Epithelial cell of esophagus (primary cell): ENCODE measurements around the gene PROC.
"Not testable (repeated sequence)": the region's sequence is repeated elsewhere in the genome, so short reads cannot be mapped to it uniquely, and the experiment has no call there.

Experiments
- DNase-seq: peaks from one replicate; pipeline ENCODE4 v3.0.0; 2010; ENCODE audit warnings: low read depth
- H3K4me3 ChIP-seq: 2 replicates; pipeline ENCODE4 v1.5.1; 2011; ENCODE audit warnings: mild to moderate bottlenecking, low read length, control low read depth
- TF ChIP-seq, protein P1 (sequence below): IDR thresholded peaks from 2 replicates; pipeline ENCODE4 v1.5.1; 2011; ENCODE audit warnings: low read depth, mild to moderate bottlenecking, low read length, control low read depth, inconsistent platforms; ENCODE audit not compliant: insufficient read depth; ENCODE audit errors: missing control alignments

PROC gene

DNA sequence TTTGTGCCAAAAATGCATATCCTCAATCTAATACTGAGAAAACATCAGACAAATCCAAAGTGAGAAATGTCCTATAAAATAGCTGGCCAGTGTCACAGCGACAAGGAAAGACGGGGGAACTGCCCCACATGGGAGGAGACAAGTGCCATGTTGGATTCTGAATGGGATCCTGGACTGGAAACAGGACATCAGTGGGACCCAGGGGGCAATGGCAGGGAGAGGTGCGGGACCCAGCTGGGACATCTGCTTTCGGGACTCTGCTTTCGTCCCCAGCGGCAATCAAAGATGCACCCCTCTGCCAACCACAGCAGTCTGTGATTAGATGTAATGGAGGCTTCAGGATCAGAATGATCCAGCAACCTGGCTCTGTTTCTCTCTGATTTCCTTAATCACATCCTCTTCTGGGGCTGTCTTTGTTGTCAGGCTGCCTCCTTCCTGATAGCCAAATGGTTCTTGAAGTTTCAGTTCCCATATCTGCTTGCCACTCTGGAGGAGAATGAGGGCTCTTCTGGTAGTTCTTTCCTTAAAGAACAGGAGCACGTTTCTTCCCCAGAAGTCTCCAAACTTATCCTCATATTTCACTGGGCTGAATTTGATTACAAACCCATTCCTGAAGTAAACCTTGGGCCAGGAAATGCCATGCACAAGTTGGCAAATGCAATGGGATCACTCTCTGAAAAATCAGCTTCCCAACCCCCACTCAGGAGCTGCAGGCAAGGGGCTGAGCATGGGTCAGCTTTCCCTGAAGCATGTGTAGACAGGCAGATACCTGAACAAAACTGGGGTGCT, 13.6 kb upstream of the PROC start:
- TF ChIP-seq, protein P1, sequence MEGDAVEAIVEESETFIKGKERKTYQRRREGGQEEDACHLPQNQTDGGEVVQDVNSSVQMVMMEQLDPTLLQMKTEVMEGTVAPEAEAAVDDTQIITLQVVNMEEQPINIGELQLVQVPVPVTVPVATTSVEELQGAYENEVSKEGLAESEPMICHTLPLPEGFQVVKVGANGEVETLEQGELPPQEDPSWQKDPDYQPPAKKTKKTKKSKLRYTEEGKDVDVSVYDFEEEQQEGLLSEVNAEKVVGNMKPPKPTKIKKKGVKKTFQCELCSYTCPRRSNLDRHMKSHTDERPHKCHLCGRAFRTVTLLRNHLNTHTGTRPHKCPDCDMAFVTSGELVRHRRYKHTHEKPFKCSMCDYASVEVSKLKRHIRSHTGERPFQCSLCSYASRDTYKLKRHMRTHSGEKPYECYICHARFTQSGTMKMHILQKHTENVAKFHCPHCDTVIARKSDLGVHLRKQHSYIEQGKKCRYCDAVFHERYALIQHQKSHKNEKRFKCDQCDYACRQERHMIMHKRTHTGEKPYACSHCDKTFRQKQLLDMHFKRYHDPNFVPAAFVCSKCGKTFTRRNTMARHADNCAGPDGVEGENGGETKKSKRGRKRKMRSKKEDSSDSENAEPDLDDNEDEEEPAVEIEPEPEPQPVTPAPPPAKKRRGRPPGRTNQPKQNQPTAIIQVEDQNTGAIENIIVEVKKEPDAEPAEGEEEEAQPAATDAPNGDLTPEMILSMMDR = no peak
- DNase-seq = no peak
- H3K4me3 ChIP-seq = no peak overlapping the region

DNA sequence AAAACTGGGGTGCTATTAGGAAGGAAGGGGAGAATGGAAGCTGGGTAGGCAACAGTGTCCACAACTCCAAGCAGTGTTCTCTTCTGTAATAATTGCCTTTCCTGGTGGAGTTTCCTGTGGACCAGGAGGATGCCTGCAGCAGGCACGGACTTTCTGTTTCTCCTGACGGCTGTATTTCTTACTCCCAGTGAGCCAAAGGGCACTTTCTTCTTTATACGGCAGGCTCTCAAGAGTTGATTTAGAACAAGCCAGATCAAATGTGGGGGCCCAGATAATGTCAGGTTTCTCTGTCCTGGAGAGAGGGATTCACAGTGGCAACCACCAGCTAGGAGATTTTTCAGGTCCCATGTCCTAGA, 13.0 kb upstream of the PROC start:
- TF ChIP-seq, protein P1 = no peak
- DNase-seq = no peak
- H3K4me3 ChIP-seq = no peak overlapping the region

DNA sequence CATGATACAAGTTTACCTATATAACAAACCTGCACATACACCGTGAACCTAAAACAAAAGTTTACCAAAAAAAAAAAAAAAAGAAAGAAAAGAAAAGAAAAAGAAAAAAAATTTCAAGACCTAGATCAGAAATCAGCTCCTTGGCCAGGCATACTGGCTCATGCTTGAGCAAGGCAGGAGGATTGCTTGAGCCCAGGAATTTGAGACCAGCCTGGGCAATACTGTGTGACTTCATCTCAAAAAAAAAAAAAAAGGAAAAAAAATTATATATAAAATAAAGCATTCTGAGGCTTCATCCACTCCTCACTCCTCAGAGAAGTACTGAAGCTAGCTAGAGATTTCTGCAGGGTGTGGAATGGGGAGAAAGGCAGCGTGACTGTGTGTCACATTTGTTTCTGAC, 11.8 kb upstream of the PROC start:
- peak; percentile 59 for DNase-seq
- TF ChIP-seq, protein P1 = no peak
- no peak overlapping the region for H3K4me3 ChIP-seq

DNA sequence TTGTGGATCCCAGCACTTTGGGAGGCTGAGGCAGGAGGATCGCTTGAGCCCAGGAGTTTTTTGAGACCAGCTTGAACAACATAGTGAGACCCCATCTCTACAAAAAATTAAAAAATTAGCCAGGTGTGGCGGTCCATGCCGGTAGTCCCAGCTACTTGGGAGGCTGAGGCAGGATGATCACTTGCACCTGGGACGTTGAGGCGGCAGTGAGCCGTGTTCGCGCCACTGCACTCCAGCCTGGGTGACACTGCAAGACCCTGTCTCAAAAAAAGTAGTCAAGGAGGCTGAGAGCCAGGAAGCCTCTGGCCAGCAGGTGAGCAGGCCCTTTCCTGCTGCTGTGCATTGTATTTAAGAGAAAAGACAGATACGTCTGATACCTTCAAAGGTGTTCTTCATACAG, 11.1 kb upstream of the PROC start:
- TF ChIP-seq, protein P1 = no peak
- no peak for DNase-seq
- H3K4me3 ChIP-seq = no peak overlapping the region

DNA sequence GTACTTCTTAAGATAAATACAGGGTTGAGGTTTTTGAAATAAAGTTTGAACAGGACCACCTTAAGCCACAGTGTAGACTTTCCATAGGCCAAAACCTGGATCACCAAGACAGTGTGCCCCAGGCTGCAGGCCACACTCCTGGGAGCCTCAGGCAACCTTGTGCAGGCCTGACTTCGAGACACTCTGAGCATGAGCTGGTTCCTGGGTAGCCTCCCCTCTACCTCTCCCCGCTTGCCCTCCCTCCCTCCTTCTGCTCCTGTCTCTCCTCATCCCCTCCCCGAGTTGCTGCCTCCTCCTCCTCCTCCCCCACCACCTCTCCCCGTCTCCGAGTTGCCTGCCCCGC, 10.6 kb upstream of the PROC start:
- H3K4me3 ChIP-seq = no peak overlapping the region
- TF ChIP-seq, protein P1 = no peak
- DNase-seq = no peak

DNA sequence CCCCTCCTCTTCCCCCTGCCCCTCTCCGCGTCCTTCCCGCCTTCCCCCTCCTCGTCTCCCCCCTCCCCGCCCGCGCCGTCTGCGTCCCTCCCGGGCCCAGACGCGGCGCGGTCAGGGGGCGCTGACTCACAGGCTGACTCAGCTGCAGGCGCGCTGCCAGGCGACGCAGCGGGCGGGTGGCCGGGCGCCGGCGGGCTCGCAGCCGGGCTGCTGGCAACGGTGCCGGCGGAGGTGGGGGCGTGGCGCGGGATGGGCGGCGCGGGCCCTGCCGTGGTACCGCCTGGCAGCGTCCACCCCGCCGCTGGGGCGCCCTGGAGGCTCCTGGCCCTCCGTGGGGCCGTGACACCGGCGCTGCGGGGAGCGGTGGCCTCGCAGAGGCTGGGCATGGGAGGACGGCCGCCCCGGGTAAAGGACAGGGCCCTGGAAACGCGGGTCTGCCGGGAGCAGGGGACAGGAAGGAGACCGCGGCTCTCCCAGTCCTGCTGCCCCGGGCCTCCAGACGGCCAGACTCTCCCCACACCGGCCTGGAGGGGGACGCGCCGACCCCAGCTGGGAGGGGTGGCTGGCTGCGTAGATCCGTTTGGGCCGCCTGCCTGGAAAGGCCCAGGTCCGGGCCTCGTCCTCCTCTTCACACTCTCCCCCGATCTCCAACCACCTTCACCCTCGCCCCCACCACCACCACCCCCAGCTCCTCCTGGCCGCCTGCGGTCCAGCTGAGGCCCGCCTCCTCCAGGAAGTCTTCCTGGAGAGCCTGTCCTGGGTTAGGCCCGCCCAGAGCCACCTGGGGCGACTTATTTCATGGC, 10.0 kb upstream of the PROC start:
- TF ChIP-seq, protein P1 = no peak
- H3K4me3 ChIP-seq = peak overlapping the region; percentile 20
- peak; percentile 93 for DNase-seq

DNA sequence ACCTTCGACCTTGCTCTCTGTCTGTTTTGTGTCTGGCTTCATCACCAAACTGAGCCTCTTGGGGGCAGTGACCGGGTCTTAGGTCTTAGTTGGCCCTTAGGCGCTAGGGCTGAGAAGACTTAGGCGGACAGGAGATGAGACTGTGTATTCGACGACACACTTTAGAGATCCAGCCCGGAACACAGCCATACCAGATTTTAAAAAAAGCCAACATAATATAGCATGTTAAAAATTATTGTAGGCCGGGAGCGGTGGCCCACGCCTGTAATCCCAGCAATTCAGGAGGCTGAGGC, 9.5 kb upstream of the PROC start:
- DNase-seq = no peak
- TF ChIP-seq, protein P1 = no peak
- H3K4me3 ChIP-seq = no peak overlapping the region

DNA sequence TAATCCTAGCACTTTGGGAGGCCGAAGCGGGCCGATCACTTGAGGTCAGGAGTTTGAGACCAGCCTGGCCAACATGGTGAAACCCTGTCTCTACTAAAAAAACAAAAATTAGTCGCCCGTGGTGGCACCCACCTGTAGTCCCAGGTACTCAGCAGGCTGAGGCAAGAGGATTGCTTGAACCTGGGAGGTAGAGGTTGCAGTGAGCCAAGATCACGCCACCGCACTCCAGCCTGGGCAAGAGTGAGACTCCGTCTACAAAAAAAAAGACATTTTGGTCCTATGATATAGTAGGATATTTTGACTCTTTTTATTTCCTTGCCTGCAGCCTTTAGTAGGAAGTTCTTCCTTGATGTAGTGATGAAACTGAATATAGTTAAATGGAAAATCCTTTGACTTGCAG, 8.5 kb upstream of the PROC start:
- H3K4me3 ChIP-seq = not testable (repeated sequence)

More for the DNA sequence above, 8.5 kb upstream of the PROC start:
- not testable (repeated sequence) for DNase-seq
